Measurements from ENCODE around the gene IL7R.
A peak's percentile ranks its signal among the peaks of the same experiment; 100 is the strongest.

IL7R gene

DNA sequence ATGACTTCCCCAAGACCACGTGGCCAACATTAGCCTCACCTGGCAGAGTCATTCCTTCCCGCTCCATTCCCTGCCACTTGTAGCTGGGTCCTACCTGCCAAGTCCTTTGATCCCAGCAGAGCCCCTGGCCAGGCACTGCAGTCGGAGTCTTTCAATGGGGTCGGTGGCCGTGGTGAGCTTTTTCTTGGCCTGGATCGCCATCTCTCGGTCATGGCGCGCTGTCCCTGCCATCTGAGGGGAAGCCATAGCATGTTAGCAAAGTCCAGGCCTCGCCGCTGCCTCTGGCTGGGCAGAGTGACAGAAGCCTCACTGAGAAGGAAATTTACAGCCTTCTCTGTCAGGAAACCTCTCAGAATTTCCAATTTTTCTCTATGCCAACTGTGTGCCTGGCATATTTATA is 64.2 kb downstream of the IL7R start:
- peak; percentile 74 for DNase-seq

- no peak for DNase-seq
These were observed 65.2 kb downstream of the IL7R start for GRCh38 chr5:35921930-35922329.

- no peak for DNase-seq
These were observed 65.8 kb downstream of the IL7R start for GRCh38 chr5:35922468-35922867.

GRCh38 chr5:35924122-35924949 is 67.6 kb downstream of the IL7R start:
- DNase-seq = no peak

DNA sequence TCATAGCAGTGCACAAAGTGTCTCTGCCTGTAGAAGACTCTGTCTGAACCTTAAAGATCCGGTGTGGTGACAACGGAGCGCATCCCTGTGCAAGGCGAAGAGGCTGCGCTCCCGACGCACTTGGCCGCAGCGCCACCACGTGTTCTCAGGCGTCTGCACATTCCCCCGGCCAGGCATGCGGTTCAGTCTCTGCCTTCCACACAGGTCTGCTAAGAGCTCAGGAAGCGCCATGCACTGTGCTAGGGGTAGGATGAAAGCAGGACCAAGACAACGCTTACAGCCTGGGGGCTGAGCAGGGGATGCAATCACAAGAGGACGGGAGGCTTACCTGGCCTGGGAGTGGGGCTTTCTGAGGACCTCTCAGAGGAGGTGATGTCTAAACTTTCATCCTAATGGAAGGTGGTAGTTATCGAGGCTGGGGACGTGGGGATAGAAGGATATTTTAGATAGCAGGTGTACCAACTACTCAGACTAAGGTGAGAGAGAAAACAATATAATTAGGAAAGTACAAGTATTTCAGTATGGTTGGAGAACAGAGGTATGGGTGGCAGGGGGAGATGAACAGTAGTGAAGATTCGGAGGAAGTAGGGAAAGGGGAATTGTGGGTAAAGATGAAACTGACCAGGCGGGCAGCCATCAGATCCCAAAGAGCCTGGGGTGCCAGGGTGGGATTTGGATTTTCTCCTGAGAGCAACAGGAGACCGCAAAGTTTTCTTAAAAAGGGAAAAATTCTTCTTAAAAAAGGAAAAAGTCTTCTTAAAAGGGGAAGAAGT is 68.4 kb downstream of the IL7R start:
- peak; percentile 89 for DNase-seq

DNA sequence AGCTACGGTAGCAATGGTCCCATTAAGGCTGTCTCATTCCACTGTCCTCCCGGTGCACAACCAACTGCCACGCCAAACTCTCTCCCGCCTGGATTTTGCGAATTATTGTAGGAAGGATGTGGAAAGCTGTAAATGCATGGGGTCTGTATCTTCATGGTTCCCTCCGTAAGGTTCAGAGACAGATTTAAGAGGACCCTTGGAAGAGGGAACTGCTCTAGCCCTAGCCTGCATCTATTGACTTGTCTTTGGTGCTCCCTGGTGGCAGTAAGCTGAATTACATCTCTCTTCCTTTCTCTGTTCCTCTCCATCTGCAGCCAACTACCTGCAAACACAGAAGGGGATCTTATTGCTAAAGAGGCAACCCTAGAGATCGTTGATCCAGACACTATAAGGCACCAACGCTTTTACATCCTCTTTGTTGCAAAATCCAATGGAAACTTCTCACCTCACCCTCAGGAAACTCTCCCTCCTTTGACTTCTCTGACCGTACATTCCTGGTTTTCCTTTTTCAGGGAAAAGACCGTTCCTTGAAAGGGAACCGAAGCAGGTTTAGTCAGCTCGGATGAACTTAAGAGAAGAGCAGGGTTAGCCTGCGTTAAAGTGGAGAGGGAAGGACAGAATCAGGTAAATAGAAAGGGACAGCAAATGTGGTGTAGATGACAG is 69.8 kb downstream of the IL7R start:
- DNase-seq = peak; percentile 74

Measured in islet precursor cell (in vitro differentiated cells).